ENCODE measurements around the gene EIF3F.

Gene EIF3F

GRCh38 chr11:7994581-7995278, 7.6 kb downstream of the EIF3F start:
- no peak for DNase-seq (ENCODE audit: low spot score)
- no peak for TF ChIP-seq CTCF (IDR thresholded peaks at IDR 0.05; ENCODE audit: extremely low read depth, missing control alignments)

GRCh38 chr11:7999795-8000194, 12.7 kb downstream of the EIF3F start:
- no peak for TF ChIP-seq CTCF (IDR thresholded peaks at IDR 0.05; ENCODE audit: extremely low read depth, missing control alignments)
- no peak for DNase-seq (ENCODE audit: low spot score)

GRCh38 chr11:8000390-8000789, 13.3 kb downstream of the EIF3F start:
- no peak for DNase-seq (ENCODE audit: low spot score)
- no peak for TF ChIP-seq CTCF (IDR thresholded peaks at IDR 0.05; ENCODE audit: extremely low read depth, missing control alignments)

- no peak for TF ChIP-seq CTCF (IDR thresholded peaks at IDR 0.05; ENCODE audit: extremely low read depth, missing control alignments)
- DNase-seq (ENCODE audit: low spot score) = no peak
These were observed 15.5 kb downstream of the EIF3F start for GRCh38 chr11:8002676-8003075.

GRCh38 chr11:8003187-8003586, 16.1 kb downstream of the EIF3F start:
- DNase-seq (ENCODE audit: low spot score) = no peak
- TF ChIP-seq CTCF (IDR thresholded peaks at IDR 0.05; ENCODE audit: extremely low read depth, missing control alignments) = no peak

GRCh38 chr11:8004008-8004407, 16.9 kb downstream of the EIF3F start:
- no peak for DNase-seq (ENCODE audit: low spot score)
- no peak for TF ChIP-seq CTCF (IDR thresholded peaks at IDR 0.05; ENCODE audit: extremely low read depth, missing control alignments)

GRCh38 chr11:8005556-8005955, 18.4 kb downstream of the EIF3F start:
- no peak for TF ChIP-seq CTCF (IDR thresholded peaks at IDR 0.05; ENCODE audit: extremely low read depth, missing control alignments)

More at GRCh38 chr11:8005556-8005955, 18.4 kb downstream of the EIF3F start:
- no peak for DNase-seq (ENCODE audit: low spot score)

Data from GM20000 (cell line).